ENCODE results near the gene LCP1.

GRCh38 chr13:46132109-46132508 is 49.9 kb downstream of the LCP1 start:
- TF ChIP-seq BCL11B (tag by site-specific recombination; IDR thresholded peaks at IDR 0.05; ENCODE audit: low read depth) (no peak), ZFP3 (tag by site-specific recombination; IDR thresholded peaks at IDR 0.05; ENCODE audit: low read depth) (no peak), ZNF18 (tag by site-specific recombination; IDR thresholded peaks at IDR 0.05) (no peak), CTCF (tag by site-specific recombination; IDR thresholded peaks at IDR 0.05) (no peak), ELK4 (IDR thresholded peaks at IDR 0.05; ENCODE audit: borderline replicate concordance, low read depth, low read length) (no peak), KLF16 (tag by site-specific recombination; IDR thresholded peaks at IDR 0.05) (no peak), HOXA7 (CRISPR knock-in tag; IDR thresholded peaks at IDR 0.05; ENCODE audit: borderline replicate concordance) (no peak), ZSCAN5A (tag by site-specific recombination; IDR thresholded peaks at IDR 0.05) (no peak), BCL11A (tag by site-specific recombination; IDR thresholded peaks at IDR 0.05; ENCODE audit: low read depth) (no peak), ZNF518A (tag by site-specific recombination; conservative IDR thresholded peaks at IDR 0.05; ENCODE audit: low read depth) (no peak), ZNF266 (tag by site-specific recombination; IDR thresholded peaks at IDR 0.05; ENCODE audit: low read depth) (no peak), ZNF274 (IDR thresholded peaks at IDR 0.05; ENCODE audit: low read length) (no peak), ZNF274 (tag by site-specific recombination; IDR thresholded peaks at IDR 0.05; ENCODE audit: borderline replicate concordance) (no peak)
